GM18505 (cell line): ENCODE data around the gene PROCA1.

ENCODE experiments used
- ATAC-seq: cut with Tn5 transposase; IDR thresholded peaks from one replicate; pipeline ENCODE4 v1.9.1; 2021; ENCODE audit not compliant: unreplicated experiment
- POLR2A ChIP-seq: IDR thresholded peaks from 4 replicates; pipeline ENCODE4 v1.6.1; 2011; ENCODE audit warnings: borderline replicate concordance; ENCODE audit not compliant: insufficient read depth, insufficient read length; ENCODE audit errors: extremely low read depth

PROCA1 gene

DNA sequence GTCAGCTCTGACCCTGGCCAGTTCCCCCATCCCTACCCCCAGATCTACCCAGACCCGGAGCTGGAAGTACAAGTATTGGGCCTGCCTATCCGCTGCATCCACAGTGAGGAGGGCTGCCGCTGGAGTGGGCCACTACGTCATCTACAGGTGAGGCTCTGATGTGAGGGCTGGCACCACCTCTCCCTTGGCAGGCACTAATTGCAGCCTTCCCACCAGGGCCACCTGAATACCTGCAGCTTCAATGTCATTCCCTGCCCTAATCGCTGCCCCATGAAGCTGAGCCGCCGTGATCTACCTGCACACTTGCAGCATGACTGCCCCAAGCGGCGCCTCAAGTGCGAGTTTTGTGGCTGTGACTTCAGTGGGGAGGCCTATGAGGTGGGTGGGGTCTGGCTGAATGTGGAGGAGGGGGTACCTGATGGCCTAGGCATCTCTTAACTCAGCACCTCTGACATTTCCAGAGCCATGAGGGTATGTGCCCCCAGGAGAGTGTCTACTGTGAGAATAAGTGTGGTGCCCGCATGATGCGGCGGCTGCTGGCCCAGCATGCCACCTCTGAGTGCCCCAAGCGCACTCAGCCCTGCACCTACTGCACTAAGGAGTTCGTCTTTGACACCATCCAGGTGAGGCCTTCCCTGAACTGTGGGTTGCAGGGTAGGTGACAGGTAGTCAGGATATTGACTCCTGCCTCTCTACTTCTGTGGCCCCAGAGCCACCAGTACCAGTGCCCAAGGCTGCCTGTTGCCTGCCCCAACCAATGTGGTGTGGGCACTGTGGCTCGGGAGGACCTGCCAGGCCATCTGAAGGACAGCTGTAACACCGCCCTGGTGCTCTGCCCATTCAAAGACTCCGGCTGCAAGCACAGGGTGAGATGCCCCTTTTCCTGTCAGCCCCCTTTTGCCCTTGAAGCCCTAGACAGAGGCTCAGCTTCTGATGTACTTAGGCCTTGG, 36.4 kb upstream of the PROCA1 start:
- ATAC-seq = no peak
- TF ChIP-seq POLR2A = no peak

DNA sequence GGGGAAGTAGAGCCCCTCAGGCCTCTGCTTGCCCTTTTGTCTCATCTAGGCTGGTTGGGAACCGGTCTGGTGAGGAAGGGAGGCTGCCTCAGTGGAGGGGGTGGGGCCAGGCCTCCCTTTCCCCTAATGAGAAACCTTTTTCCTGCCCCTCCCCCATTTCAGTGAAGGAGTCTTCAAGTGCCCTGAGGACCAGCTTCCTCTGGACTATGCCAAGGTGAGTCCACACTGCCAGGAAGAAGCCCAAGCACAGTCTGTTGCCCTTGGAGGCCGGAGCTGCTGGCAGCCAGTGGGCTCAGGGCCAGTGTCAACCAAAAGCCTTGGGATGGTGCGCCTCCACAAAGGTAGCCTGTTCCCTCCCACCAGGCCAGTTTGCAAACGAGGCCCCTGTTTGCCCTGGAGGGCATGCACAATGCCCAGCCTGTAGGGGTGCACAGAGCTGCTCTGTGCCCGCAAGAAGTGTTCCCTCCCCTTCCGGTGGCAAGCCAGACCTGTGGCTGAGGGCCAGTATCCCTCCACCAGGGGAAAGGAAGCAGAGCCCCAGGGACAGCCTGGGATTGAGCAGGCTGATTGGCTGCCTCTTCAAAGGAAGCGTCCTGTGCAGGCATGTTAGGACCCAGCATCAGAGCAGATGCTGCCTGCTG, 35.5 kb upstream of the PROCA1 start:
- no peak for TF ChIP-seq POLR2A
- ATAC-seq = no peak

DNA sequence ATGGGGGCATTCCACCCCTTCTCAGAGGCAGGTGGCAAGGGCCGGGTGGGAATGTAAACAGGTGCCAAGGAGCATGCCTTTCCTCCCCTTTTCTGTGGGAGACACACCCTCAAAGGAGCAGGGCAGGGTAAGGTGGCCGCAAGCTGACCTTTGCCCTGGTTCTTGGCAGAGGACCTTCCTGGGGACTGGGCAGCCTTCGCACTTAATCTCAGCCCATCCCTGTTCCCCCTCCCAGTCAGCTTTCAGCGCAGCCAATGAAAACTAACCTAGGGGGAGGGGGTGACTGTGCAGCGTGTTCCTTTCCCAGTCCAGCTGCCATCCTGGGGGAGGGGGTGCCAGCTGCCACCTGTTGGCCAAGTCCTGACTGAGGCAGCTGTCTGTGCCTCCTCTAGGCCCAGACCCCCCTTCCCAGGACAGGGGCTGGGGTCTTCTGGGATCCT, 34.9 kb upstream of the PROCA1 start:
- no peak for ATAC-seq

DNA sequence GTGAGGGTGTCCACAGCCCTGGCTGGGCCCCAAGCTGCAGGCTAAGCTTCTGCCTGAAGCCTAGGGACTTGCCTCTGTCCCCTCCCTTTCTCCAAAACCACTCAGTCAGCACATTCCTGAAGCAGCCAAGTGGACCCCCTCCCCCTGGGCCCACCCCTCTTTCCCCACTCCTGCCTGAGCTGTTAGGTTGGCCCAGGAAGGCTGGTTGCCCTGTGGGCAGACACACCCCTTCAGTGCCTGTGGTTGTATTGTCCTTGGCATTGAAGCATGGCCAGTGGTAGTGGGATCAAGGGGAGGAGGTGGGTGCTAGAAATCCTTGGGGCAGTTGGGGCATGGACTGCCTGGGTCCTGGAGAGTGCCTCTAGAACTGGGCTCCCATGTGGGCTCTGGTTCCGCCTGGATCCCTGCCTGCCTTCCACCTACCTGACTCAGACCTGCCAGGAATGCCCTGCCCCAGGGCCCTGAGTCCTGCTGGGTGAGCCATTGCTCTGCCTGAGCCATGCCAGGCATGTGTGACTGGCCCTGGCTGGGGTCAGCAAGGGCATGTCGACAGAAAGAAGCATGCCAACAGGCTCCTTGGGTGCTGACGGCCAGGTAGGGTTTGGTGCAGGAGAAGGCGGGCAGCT, 34.2 kb upstream of the PROCA1 start:
- TF ChIP-seq POLR2A = no peak
- no peak for ATAC-seq

More for the DNA sequence above, 34.9 kb upstream of the PROCA1 start:
- no peak for TF ChIP-seq POLR2A

DNA sequence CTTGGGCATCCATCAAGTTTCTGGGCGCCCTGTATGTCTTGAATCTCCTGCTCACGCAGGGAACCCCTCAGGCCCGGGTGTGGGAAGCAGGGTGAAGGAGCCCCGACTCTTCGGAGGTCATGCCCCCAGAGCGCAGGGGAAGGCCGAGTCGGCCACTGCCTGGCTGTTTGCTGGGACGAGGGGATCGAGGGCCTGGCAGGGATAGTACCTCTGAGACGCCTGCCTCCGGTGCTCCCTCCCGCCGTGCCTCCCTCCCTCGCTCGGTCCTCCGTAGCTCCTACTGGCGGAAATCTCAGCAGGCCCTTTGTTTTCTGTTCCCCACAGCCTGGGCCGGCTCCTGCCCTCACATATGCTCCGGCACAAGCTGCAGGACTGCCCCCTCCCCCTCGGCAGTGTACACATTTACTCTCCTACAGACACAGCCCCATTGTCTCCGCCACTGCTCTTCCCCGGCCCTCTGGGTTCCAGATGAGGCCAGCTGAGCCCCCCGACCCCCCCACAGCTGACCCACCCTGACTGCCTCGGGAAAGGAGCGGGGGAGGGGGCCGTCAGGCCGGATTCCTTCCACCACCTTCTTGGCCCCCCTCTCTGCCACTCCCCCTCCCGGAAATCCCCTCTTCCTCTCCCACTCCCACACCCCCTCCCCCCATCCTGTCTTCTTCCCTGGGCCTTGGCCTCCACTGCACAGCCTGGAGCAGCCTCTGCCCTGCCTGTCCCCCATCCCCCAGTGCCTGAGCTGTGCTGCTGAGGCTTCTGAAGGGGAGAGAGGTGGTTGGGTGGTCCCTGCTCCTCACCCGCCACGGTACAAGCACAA, 33.5 kb upstream of the PROCA1 start:
- peak; percentile 38 for TF ChIP-seq POLR2A
- no peak for ATAC-seq

DNA sequence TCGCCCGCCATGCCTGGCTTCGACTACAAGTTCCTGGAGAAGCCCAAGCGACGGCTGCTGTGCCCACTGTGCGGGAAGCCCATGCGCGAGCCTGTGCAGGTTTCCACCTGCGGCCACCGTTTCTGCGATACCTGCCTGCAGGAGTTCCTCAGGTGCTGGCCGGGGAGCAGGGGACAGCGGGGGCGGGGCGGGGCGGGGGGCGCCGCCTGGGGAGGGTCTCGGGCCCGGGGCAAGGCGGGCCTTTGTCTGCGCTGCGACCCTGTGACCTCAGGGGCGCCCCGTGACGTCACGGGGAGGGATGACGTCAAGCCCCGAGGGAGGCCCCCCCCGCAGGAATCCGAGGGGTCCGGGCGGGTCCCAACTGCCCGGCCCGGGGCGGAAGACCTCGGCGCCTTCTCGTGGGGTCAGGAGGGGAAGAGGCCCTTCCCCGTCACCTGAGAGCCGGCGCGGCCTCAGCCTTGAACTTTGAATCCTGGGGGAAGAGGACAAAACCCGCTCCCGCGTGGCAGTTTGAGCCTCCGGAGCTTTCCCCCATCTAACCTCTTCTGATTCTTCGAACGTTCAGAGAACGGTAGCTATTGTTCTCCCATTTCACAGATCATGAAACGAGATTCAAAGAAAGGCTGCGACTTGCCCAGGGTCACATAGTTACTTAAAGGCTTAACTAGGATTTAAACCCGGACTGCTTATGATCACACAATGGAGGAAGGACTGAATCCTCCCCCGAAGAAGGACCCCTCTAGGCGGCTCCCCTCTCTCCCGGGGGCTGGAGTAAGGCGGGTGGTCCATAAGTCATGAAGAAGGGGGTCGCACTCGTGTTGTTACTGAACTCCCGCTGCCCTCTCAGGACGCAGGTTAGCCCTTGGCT, 32.6 kb upstream of the PROCA1 start:
- TF ChIP-seq POLR2A = no peak
- no peak for ATAC-seq

DNA sequence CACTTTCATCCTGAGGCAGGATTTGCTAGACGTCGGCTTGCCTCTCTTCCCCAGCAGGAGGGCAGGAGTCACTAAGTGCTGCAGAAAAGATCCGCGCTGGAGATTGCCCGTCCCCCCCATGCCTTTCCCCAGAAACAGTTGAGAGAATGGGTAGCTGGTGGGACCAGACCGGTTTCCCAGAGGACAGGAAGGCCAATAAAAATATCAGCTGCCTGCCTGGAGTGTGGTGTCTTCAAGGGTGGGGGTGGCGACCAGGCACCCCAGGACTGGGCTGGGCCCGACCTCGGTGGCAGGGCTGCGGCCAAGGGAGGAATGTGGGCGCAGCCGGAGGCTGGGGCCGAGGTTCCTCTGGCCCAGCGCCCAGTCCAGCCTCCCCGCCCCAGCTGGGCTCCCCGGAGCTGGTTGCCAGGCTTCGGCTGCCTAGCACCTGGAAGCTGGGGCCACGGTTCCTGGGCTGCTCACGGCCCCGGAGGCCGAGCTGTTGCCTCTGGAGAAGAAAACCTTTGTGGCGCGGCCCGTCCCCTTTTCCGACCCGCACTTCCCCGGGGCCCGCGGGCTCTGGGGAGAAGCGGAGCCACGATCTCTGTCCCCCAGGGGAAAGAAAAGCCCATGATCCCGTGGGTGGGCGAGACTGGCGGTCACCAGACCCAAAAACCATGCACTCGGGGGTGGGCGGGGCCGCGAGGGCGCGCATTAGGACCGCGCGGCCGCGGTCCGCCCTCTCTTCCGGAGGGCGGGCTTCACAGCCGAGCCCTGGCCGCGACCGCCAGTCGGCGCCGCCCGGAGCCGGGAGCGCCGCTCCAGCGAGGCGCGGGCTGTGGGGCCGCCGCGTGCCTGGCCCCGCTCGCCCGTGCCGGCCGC, 31.8 kb upstream of the PROCA1 start, which contains the start of gene TRAF4:
TRAF4 (plus strand) TSS at position 769 of the 861 bp plus-strand sequence. CDS start 102 bp downstream, outside the sequence.
- TF ChIP-seq POLR2A = peak; percentile 98
- ATAC-seq = peak; percentile 60

DNA sequence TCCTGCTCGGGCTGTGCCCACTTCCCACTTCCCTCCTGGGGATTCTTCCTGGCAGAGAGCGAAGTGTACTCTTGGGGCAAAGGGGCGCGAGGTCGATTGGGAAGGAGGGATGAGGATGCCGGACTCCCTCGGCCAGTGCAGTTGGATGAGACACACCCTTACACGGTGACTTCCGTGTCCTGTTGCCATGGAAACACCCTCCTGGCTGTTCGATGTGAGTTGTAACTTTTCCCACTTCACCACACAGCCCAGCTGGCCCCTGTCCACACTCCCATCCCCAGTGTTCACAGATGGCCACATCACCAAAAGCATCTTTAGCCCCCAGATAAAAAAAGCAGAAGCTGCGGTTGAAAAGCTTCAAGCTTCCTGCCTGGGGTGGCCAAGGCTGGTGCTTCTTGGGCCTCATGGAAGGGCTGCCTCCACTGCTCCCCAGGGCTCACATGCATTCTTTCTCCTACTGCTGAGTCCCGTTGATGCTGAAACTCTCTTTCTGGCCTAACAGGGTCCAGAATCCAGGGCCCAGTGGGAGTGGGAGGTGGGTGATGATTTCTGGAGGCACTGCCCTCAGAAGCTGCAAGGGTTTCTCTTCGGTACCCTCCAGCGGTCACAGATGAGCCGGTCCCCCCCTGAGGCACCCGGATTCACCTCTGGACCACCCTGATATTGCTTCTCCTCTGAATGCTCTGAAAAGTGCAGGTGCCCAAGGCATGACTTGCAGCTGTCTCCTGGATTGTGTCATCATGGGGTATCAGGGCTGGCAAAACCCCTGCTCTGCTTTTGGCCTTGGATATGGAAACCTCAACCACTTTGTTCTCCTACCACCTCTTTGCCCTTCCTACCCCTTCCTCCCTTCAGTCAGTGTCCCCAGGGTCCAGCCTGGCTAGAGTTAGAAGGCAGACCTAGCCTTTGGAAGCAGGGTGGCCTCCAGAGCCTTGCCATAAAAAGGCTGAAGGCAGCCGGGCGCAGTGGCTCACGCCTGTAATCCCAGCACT, 30.0 kb upstream of the PROCA1 start:
- ATAC-seq = no peak
- TF ChIP-seq POLR2A = peak; percentile 41

DNA sequence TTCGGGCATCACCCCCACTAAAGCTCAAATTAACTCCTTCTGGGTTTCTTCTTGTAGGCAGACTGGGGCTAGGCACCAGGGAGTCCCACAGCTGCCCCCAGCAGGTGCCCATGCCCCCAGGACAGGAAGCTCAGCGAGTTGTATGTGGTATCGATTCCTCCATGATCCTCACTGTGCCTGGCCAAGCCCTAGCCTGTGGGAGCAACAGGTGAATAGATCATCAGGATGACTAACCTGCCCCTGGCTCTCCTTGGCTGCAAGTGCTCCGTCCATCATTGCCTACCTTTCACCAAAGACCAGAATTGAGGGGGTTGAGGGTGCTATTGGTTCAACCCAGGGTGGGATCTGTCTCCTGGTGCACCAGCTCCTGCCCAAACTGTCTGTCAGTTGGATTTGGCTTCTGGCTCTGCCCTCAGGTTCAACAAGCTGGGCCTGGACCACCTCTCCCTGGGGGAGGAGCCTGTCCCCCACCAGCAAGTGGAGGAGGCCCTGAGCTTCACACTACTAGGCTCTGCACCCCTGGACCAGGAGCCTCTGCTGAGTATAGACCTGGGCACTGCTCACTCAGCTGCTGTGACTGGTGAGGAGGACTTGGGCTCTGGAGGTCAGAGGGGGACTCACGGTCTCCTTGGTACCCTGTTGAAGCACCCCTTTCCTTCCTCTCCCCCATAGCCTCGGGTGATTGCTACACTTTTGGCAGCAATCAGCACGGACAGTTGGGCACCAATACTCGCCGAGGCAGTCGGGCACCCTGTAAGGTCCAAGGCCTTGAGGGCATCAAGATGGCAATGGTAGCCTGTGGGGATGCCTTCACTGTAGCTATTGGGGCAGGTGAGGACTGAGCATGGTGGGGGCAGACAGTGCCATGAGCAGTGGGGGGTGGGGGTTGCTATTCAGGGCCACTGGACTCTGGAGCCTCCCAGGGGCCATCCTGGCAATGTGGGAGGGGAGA, 29.0 kb upstream of the PROCA1 start:
- no peak for TF ChIP-seq POLR2A
- ATAC-seq = no peak
